Prostate gland (tissue), 2 donors: Measurements from ENCODE around the gene GEMIN7.

Experiments
- POLR2A ChIP-seq: fragments of 450-650 bp; IDR thresholded peaks from one replicate; pipeline ENCODE4 v1.6.1; 2016; ENCODE audit warnings: antibody characterized with exemption, mild to moderate bottlenecking
- POLR2AphosphoS5 ChIP-seq: sonication (generic); formaldehyde crosslinking; IDR thresholded peaks from one replicate; pipeline ENCODE4 v1.6.1; 2017; ENCODE audit warnings: antibody characterized with exemption
- TF ChIP-seq, protein P1 (sequence below), 4 experiments: fragments of 200-600 bp in 2 of 4; fragments of 450-650 bp in 2 of 4; sonication (generic) in 2 of 4; IDR thresholded peaks; 1 replicate in 3 of 4; 2 replicates in 1 of 4; pipeline ENCODE4 v1.5.1; 2016 to 2019; ENCODE audit warnings: antibody characterized with exemption in 4 of 4, mild to moderate bottlenecking in 2 of 4, moderate library complexity in 2 of 4

DNA sequence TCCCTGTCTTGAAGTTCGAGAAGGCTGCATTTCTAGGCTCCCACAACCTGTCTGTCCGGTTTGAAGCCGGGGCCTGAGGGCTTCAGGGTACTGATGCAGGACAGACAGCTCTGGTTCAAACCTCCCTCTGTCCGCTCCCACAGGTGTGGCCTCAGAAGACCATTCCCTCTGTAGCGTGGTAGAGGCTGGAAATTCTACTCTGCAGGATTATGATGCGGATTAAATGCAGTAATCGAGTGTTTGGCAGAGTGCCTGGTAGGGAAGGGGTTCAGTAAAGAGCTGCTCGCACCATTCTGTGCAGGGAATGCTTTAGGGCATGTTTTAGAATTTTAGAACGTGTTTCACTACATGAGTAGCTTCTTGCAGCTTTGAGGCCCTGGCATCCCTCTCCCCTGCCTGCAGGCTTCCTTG is 44.4 kb downstream of the GEMIN7 start:
- TF ChIP-seq POLR2A (no peak), POLR2AphosphoS5 (peak; percentile 56)
- TF ChIP-seq, protein P1, sequence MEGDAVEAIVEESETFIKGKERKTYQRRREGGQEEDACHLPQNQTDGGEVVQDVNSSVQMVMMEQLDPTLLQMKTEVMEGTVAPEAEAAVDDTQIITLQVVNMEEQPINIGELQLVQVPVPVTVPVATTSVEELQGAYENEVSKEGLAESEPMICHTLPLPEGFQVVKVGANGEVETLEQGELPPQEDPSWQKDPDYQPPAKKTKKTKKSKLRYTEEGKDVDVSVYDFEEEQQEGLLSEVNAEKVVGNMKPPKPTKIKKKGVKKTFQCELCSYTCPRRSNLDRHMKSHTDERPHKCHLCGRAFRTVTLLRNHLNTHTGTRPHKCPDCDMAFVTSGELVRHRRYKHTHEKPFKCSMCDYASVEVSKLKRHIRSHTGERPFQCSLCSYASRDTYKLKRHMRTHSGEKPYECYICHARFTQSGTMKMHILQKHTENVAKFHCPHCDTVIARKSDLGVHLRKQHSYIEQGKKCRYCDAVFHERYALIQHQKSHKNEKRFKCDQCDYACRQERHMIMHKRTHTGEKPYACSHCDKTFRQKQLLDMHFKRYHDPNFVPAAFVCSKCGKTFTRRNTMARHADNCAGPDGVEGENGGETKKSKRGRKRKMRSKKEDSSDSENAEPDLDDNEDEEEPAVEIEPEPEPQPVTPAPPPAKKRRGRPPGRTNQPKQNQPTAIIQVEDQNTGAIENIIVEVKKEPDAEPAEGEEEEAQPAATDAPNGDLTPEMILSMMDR (IDR thresholded peaks at IDR 0.05), result no peak
